Hepatocyte (in vitro differentiated cells): ENCODE measurements around the gene PLCB4. TPM values are rescaled to one million over a fixed set of nuclear protein-coding genes. Genes with fewer than 3 reads are reported as not detected.

Source experiments
- DNase-seq: peaks from one replicate; pipeline ENCODE4 v3.0.0-alpha.2; 2016; ENCODE audit warnings: low spot score
- H2AFZ ChIP-seq: fragments of 200-600 bp; sonication (generic); 2 replicates; pipeline ENCODE4 v1.6.0; 2016; ENCODE audit warnings: antibody characterized with exemption, mild to moderate bottlenecking
- H3K27ac ChIP-seq: fragments of 200-600 bp; sonication (generic); 2 replicates; pipeline ENCODE4 v1.5.1; 2016; ENCODE audit warnings: mild to moderate bottlenecking
- H3K27me3 ChIP-seq: fragments of 200-600 bp; sonication (generic); 2 replicates; pipeline ENCODE4 v1.6.1; 2016
- H3K36me3 ChIP-seq: fragments of 200-600 bp; sonication (generic); replicated peaks from 2 replicates; pipeline ENCODE4 v1.5.1; 2016; ENCODE audit warnings: low read depth; ENCODE audit not compliant: insufficient read depth
- H3K4me1 ChIP-seq: fragments of 200-600 bp; sonication (generic); 2 replicates; pipeline ENCODE4 v1.5.1; 2016; ENCODE audit warnings: mild to moderate bottlenecking, moderate library complexity; ENCODE audit not compliant: insufficient read depth
- H3K4me2 ChIP-seq: fragments of 200-600 bp; sonication (generic); 2 replicates; pipeline ENCODE4 v1.6.0; 2016
- H3K4me3 ChIP-seq: fragments of 200-600 bp; sonication (generic); 2 replicates; pipeline ENCODE4 v1.5.1; 2016; ENCODE audit warnings: mild to moderate bottlenecking
- H3K79me2 ChIP-seq: fragments of 200-600 bp; sonication (generic); 2 replicates; pipeline ENCODE4 v1.6.0; 2017; ENCODE audit warnings: mild to moderate bottlenecking
- H3K9me2 ChIP-seq: fragments of 200-600 bp; sonication (generic); replicated peaks from 2 replicates; pipeline ENCODE4 v1.6.0; 2017; ENCODE audit warnings: mild to moderate bottlenecking; ENCODE audit not compliant: insufficient read depth
- H3K9me3 ChIP-seq: fragments of 200-600 bp; sonication (generic); 2 replicates; pipeline ENCODE4 v1.5.1; 2016; ENCODE audit warnings: low read depth, mild to moderate bottlenecking
- H4K20me1 ChIP-seq: fragments of 200-600 bp; sonication (generic); 2 replicates; pipeline ENCODE4 v1.6.0; 2016; ENCODE audit warnings: mild to moderate bottlenecking; ENCODE audit not compliant: insufficient read depth, poor library complexity, severe bottlenecking
- EZH2 ChIP-seq: fragments of 200-600 bp; sonication (generic); IDR thresholded peaks from 2 replicates; pipeline ENCODE4 v1.6.1; 2016; ENCODE audit warnings: antibody characterized with exemption, mild to moderate bottlenecking, borderline replicate concordance
- EZH2phosphoT487 ChIP-seq: fragments of 200-600 bp; sonication (generic); IDR thresholded peaks from one replicate; pipeline ENCODE4 v1.6.1; 2018; ENCODE audit warnings: antibody characterized with exemption, mild to moderate bottlenecking, low read depth, moderate library complexity; ENCODE audit not compliant: unreplicated experiment, severe bottlenecking
- WGBS: methylation state at CpG from one replicate; pipeline ENCODE4 v1.1.6; 2016; ENCODE audit warnings: low lambda C conversion rate; ENCODE audit errors: missing lambda C conversion rate; 5-methylcytosine and 5-hydroxymethylcytosine counted together
- polyA plus RNA-seq: library from polyadenylated mRNA; unstranded; fragments of >200 nt; fragmentation: Nextera tagmentation; extraction: Ambion mirVana; gene quantifications from 2 replicates; pipeline ENCODE4 v1.2.1, GENCODE V29; 2016
- total RNA-seq: library from RNA; depleted of rRNA; stranded (reverse); fragments of >200 nt; gene quantifications from 2 replicates; pipeline ENCODE4 v1.2.3, GENCODE V29; 2014
- TF ChIP-seq, protein P1 (sequence below): fragments of 200-600 bp; sonication (generic); IDR thresholded peaks from 2 replicates; pipeline ENCODE4 v1.5.1; 2016; ENCODE audit warnings: antibody characterized with exemption, mild to moderate bottlenecking; ENCODE audit not compliant: poor library complexity

Gene PLCB4
- total and polyA plus RNA-seq, 2 experiments from 2014 or later: 6.4 to 15.0 TPM

DNA sequence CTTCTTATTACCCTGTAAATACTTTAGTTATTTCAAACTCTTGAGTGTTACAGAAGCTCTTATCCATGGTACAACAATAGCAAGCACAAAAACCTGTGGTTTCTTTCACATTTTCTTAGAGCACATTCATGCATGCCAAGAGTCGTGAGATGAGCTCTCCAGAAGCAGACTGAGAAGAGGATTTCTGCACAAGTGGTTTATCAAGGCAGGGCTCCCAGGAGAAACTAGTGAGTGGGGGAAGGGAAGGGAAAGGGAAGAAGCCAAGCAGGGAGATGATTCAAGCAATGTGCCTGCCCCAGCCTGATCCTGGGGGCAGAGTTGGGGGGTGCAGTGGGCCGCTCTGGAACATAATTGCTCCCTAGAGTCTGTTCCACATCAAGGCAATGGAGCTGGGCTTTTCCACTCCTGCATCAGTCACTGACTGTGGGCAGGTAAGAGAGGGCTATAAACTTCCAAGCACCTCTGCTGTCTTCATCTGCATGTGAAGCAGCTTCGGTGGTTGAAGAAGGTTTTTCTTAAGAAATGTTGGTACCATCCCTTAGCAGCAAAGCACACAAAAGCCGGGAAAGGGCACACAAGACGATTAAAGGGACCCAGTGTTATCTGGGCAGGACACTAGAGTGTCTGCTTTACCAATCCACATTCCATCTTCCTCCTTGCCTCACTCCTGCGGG is 152.1 kb downstream of the PLCB4 start:
- Histone ChIP-seq H3K27me3 (no peaks in the 10 kb centered on the region), H3K9me2 (no peaks in the 10 kb centered on the region), H4K20me1 (no peaks in the 10 kb centered on the region), H3K4me1 (no peaks in the 10 kb centered on the region), H2AFZ (no peak overlapping the region), H3K4me3 (no peak overlapping the region), H3K27ac (no peak overlapping the region), H3K36me3 (no peaks in the 10 kb centered on the region), H3K9me3 (no peaks in the 10 kb centered on the region), H3K79me2 (no peaks in the 10 kb centered on the region), H3K4me2 (no peak overlapping the region)
- TF ChIP-seq EZH2 (no peak), EZH2phosphoT487 (no peak)
- TF ChIP-seq, protein P1, sequence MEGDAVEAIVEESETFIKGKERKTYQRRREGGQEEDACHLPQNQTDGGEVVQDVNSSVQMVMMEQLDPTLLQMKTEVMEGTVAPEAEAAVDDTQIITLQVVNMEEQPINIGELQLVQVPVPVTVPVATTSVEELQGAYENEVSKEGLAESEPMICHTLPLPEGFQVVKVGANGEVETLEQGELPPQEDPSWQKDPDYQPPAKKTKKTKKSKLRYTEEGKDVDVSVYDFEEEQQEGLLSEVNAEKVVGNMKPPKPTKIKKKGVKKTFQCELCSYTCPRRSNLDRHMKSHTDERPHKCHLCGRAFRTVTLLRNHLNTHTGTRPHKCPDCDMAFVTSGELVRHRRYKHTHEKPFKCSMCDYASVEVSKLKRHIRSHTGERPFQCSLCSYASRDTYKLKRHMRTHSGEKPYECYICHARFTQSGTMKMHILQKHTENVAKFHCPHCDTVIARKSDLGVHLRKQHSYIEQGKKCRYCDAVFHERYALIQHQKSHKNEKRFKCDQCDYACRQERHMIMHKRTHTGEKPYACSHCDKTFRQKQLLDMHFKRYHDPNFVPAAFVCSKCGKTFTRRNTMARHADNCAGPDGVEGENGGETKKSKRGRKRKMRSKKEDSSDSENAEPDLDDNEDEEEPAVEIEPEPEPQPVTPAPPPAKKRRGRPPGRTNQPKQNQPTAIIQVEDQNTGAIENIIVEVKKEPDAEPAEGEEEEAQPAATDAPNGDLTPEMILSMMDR: no peak
- WGBS: 64% methylated on average over 6 of the region's 6 CpGs
- peak; percentile 9 for DNase-seq

DNA sequence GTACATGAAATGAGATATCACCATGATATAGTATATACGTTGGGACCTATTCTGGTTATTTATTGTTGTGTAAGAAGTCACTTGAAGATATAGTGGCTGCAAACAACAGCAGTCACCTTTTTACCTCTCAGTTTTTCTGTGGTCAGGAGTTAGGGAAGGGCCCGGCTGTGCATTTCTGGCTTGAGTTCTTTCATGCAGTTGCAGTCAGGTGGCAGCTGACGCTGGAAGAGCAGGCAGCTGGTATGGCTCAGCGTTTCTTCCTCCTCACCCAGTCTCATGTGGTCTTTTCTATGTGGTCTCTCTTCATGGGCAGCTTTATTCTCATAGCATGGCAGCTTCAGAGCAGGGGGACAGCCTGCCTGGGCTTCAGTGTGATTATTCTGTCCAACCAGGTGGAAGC is 154.4 kb downstream of the PLCB4 start:
- Histone ChIP-seq H3K36me3 (no peaks in the 10 kb centered on the region), H3K4me2 (no peak overlapping the region), H3K27ac (no peak overlapping the region), H4K20me1 (no peaks in the 10 kb centered on the region), H3K79me2 (no peaks in the 10 kb centered on the region), H3K9me2 (no peaks in the 10 kb centered on the region), H3K27me3 (no peaks in the 10 kb centered on the region), H3K4me1 (no peaks in the 10 kb centered on the region), H3K9me3 (no peaks in the 10 kb centered on the region), H3K4me3 (no peak overlapping the region), H2AFZ (no peak overlapping the region)
- no peak for TF ChIP-seq EZH2phosphoT487
- no peak for TF ChIP-seq EZH2
- TF ChIP-seq, protein P1: no peak
- WGBS: 95% methylated on average over 4 of the region's 4 CpGs
- DNase-seq: no peak

DNA sequence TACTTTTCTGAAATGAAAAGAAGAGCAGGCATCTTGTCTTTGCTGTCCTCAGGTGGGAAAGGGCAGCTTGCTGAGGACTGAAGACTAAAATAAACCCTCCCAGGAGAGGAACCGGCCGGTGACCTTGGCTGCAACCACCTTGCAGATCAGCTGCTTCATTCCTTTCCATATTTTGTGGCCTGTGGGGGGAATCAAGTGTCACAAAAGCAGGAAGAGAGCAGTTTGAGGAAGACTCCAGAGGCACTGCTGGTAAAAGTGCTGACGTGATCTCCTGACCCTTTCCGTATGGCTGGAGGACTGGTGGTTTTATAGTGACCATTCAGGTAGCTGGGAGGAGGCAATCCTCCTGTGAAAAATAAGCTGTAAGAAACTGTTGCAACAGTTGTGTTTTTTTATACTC is 157.0 kb downstream of the PLCB4 start:
- H3K4me3 ChIP-seq: no peak overlapping the region

More for the DNA sequence above, 157.0 kb downstream of the PLCB4 start:
- H3K79me2 ChIP-seq: no peaks in the 10 kb centered on the region
- no peaks in the 10 kb centered on the region for H3K9me2 ChIP-seq
- H3K9me3 ChIP-seq: no peaks in the 10 kb centered on the region
- no peak for DNase-seq
- H3K27me3 ChIP-seq: no peaks in the 10 kb centered on the region
- TF ChIP-seq, protein P1: no peak
- TF ChIP-seq EZH2phosphoT487: no peak
- no peak for TF ChIP-seq EZH2
- H3K4me2 ChIP-seq: no peak overlapping the region
- no peak overlapping the region for H3K27ac ChIP-seq
- no peaks in the 10 kb centered on the region for H4K20me1 ChIP-seq
- no peaks in the 10 kb centered on the region for H3K36me3 ChIP-seq
- 79% methylated on average over 4 of the region's 4 CpGs for WGBS
- H3K4me1 ChIP-seq: no peaks in the 10 kb centered on the region
- no peak overlapping the region for H2AFZ ChIP-seq
